NCI-H2227 treated with DMSO at 0.1 percent for 48 hours (cell line): ENCODE data around the gene ALOX5AP.
"Not testable (repeated sequence)": the region's sequence is repeated elsewhere in the genome, so short reads cannot be mapped to it uniquely, and the experiment has no call there.

Source experiments
- DNase-seq: peaks from one replicate; lab custom pipeline; 2025; lab: John Stamatoyannopoulos, UW

ALOX5AP gene

DNA sequence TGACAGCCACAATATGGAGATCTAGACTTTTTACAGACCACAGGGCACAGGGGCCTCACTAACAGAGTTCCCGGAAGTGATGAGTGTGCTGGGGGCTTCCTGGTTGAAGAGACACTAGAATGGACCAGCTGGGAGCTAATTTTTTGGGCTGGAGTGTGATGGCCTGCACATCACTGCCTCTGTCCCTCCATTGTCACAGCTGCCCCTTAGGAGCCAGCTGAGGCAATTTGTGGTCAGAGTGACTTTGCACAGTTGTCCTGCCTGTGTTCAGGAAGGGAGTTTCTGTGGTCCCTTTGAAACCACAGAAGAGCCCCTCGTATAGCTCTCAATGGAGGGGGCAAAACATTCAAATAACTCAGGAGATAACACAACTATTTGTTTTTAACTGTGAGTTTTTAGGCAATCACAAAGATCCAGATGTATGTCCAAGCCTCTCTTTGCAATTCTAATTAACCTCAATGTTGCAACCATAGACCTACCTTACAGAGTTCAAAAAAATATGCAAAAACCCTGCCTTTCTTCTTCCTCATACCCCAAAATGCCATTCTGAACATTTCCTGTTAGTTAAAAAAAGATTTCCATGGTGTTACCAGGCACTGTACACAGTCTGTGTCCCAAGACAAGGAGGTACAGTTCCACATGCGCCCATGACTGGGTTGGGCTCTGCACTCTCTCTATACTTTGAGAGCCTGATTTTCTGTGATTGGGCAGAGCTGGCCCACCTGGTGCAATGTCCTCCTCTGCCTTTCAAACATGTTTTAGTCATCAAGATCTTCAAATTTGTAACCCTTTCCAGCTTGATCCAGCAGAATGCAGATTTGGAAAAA lies 2.4 kb downstream of the ALOX5AP start:
- DNase-seq, result no peak

DNA sequence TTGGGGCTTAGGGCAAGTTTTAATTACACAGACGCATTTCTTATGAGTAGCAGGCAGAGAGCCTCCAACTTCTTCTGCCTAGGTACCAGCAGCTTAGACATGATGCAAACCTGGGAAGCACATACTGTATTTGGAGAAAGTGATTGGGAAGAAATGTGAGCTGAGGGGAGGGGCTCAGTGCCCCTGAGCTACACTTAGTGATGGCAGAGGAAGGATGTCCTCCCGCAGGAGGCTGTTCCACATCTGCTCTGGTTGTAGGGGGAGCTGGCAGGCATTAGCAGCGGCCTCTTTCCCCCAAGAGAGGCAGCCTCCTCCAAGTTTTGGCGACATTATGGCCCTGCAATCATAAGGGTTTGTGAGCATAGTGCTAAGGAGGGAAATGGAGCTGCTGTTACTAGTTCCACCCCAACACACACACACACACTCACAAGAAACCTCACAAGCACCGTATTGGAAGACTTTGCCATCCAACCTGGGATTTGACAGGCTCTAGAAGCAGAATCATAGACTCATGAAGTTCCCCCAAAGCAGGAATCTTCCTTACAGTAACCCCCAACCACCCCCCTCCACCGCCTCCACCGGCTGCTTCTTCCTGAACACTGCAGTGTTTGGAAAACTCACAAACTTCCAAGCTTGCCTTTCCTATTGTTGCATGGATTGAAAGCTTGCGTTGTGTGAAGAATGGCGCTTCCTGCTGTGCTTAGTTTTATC lies 3.3 kb downstream of the ALOX5AP start:
- DNase-seq, result no peak

DNA sequence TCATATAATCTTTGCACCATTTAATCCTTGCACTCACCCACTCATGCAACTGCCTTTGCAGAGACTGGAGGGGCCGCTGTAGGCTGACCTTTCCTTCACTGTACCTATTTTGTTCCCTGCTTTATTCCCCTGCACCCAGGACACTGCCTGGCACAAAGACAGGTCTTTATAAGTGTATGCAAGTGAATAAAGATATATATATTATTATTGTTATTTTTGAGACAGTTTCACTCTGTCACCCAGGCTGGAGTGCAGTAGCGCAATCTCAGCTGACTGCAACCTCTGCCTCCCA lies 3.8 kb downstream of the ALOX5AP start:
- no peak for DNase-seq

DNA sequence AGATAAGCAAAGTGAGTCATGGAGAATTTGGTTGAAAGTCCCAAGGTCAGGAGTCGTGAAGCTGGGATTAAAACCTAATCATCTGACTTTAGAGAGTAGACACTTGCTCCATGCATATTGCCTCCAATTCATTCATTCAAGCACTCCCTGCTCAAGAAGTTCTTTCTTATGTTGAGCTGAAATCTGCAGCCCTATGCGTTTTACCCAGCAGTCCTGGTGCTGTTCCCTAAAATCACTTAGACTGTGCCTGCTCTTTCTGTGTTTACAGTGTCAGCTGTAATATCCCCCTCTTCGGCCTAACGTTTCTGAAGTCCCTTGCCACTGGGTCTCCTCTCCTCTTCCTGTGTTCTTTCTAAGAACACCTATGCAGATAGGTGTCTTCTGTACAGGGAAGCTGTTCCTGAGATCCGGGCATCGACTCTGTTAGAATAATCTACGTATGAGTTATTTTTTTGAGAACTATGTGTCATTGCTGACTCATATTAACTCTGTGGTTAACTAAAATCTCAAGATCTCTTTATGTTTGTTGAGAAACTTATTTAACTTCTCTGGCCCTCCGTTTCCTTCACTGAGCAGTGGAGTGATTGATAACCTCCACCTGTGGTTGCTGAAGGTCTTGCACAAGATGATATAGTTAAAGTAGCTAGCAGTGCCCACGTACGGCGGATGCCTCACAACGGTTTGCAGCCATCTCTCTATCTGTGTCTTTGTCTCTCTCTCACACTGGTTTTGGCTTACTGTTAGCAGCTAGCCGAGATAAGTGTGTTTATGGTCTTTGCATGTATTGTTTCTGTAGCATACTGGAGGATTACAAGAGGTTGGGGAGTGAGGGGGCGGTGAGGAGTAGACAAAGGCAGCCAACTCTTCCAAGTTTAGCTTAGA lies 4.7 kb downstream of the ALOX5AP start:
- DNase-seq, result no peak

DNA sequence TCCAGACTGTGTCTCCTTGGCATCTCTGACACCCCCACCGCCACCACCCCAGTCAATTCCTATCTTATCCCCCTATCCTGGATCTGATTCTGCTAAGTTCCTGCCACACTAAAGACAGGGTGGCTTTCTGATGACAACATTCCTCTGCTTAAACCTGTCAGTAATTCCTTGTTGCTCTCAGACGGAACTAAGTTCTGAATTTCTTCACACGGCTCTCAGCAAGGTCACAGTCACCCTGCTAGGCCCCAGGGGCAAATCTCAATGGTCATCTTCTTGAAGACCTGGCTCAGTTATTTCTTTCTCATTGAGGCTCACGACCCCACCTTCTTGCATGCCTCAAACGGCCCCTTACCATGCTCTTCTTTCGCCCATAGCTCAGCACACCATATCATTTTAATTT lies 7.6 kb downstream of the ALOX5AP start:
- no peak for DNase-seq

DNA sequence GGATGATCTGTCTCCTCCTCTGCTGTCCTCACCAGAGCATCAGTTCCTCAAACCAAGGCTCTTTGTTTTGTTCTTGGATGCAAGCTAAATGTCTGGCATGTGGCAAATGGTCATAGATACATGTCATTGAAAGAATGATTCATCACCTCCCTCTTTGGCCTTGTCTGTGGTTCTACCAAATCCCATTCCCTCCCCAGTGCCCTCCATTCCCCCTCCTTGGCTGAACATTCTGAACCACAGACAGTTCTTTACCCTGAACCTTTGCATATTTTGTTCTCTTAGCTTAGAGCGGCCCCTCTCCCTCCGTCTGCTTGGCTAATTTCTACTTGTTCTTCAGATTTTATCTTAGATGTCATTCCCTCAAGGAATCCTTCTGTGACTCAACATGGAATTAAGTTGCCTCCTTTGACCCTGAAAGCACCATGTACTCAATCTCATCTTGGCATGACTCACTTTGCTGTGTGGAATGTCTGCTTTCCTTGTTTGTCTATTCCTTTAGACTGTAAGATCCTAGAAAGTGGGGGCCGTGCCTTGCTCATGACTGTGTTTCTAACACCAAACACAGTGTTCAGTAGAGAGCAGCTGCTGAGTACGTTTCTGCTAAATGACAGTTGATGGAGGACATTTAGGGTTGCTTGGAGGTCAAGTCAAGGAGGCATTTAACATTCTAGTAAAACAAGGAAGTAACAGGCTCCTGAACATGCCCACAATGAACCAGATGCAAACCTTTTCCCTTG lies 8.1 kb downstream of the ALOX5AP start:
- no peak for DNase-seq

DNA sequence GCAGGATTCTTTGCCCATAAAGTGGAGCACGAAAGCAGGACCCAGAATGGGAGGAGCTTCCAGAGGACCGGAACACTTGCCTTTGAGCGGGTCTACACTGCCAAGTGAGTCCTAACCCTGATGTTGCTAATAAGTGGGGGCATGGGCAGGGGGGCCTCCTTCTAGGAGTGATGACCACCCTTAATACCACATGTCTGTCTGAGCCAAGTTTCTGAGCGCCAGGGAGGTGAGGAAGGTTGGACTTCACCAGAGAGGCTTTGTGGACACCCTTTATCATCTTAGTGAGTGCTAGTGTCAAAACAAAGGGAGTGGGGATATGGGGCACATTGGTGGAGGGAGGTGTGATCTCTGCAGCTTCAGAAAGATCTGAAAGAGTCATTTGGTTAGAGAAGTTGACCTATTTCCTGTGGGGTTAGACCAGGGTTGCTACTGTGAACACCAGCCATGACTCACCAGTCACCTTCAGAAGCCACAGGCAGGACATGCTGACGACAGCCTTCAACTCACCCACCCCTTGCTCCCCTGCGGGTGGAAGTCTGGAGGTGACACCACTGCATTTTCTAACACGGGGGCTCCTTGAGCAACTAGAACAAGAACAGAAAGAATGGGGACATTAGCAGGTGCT lies 8.8 kb downstream of the ALOX5AP start:
- DNase-seq, result no peak

DNA sequence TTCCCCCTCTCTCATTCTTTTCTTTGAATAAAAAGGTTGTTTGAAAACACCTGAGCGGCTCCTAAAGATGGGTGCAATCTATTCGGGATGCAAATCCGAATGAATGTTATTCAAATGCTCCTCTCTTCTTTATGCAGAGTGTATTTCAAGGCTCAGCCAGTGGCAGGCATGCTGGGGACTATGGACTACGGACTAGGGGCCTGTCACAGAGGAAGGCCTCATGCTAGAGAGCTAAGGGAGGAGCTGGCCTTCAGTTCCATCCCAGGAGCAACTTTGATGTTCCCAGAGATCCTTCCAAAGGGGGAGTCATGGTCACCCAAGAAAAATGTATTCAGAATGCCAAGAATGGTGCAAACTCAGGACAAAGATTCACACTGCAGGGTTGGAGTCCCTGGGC lies 9.3 kb downstream of the ALOX5AP start:
- no peak for DNase-seq

DNA sequence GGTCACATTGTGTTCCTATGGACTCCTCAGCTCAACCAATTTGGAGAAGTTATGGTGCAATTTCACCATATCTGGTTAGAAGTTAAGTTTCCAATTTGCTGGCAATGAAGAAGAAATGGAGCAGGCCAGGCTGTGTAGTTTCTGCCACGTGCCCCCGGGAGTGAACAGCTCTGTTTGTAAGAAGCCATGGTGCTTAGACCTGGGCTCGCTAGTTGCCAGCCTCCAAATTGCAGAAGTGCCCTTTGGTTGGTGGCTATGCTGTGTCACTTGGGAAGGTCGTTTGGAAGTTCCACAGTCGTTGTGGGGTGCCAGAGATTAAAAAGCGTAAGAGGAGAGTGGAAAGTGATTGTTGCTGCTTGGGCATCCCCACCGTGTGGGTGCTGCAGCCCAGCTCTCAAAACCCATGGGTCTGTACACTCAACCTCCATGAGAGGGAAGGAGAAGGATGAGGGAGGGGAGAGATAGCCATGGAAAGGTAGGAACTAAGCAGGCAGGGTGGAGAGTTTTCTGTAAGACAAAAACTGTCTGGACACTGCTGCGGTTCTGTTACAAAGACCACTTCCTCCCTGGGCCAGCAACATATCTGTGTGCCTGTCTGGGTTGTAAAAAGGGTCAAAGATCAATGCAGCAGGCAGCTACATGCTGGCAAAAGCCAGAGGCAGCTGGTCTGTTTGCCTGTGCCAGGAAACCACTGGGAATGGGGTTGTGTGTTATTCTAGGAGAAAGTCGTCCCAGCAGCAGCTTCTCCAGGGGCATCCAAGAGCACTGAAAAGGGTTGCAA lies 10.8 kb downstream of the ALOX5AP start:
- DNase-seq, result no peak

DNA sequence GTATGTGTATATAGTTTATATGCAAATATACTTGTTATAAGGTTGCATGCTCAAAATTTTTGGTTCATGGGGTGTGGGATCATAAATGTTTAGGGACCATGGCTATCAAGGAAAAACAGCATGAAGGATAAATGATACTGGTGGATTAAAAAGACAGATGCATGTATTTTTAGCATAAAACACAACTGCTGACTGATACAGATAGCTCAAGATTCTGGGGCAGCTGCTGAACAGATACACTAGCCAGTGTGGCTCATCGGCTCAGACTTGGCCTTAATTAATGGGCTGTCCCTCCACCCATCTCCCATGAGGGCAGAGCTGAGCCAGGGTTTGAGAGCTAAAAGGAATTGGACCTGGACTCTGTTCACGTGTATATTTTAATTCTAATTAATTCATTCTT lies 11.4 kb downstream of the ALOX5AP start:
- no peak for DNase-seq

DNA sequence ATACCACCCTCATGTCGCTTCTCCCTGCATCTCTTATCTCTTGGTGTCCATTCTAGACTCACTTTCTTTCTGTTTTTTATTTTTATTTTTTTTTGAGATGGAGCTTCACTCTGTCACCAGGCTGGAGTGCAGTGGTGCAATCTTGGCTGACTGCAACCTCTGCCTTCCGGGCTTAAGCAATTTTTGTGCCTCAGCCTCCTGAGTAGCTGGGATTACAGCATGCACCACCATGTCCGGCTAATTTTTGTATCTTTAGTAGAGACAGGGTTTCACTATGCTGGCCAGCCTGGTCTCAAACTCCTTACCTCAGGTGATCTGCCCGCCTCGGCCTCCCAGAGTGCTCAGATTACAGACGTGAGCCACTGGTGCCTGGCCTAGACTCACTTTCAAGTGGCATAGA lies 12.5 kb downstream of the ALOX5AP start:
- DNase-seq, result not testable (repeated sequence)

DNA sequence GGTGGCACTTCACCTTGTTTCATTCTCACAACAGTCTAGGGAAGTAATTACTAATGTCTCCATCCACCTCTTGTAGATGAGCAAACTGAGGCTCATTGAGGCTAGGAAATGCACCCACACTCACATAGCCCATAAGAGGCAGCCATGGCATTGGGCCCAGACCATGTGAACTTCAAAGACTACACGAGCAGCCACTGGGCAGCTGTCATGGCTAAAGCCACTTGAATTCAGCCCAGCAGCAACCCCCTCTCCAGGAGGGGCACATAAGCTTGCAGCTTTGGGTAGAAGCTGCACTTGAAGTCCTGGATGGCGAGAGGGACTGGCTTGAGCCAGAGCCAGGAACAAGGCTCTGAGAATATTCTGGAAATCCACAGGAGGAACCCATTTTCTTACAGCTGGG lies 13.4 kb downstream of the ALOX5AP start:
- no peak for DNase-seq

DNA sequence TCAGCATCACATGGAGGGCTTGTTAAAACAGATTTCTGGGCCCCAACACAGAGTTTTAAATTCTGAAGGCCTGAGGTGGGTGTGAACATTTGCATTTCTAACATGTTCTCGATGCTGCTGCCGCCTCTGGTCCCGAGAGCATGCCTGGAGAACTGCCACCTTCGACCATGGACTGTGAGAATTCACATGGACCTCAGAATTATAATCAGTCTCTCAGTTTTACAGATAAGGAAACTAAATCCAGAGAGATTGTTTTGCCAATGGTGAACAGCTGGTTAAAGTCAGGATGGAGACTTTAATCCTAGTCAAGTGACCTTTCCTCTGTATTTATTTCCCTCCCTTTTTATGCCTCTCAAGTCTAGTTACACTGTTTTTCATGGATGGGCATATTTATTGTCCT lies 14.7 kb downstream of the ALOX5AP start:
- no peak for DNase-seq

DNA sequence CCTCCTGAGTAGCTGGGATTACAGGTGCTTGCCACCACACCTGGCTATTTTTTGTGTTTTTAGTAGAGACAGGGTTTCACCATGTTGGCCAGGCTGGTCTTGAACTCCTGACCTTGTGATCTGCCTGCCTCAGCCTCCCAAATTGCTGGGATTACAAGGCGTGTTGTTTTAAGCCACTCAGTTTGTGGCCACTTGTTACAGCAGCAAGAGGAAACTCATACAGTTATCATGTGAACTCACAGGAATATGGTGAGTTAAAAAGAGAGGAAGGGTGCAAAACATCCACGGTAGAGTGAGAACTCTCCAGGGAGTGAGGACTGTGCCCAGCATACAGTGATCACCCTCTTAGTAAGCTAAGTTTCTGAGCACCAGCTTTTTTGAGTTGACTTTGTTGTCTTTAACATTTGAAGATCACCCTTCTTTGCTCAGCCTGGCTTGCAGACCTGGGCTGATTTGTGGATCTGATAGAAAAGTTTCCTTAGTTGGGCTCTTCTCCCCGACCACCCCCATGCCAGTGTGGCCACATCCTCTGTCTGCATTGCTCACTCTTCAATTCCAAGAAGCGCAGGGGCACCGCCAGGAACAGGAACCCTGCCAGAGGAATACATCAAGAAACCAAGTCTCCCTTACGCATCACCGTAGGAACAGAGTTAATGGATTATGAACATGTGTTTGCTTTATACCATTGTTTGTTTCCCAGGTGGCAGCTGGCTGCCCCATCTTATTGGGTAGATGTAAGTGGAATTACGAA lies 16.0 kb downstream of the ALOX5AP start:
- no peak for DNase-seq

DNA sequence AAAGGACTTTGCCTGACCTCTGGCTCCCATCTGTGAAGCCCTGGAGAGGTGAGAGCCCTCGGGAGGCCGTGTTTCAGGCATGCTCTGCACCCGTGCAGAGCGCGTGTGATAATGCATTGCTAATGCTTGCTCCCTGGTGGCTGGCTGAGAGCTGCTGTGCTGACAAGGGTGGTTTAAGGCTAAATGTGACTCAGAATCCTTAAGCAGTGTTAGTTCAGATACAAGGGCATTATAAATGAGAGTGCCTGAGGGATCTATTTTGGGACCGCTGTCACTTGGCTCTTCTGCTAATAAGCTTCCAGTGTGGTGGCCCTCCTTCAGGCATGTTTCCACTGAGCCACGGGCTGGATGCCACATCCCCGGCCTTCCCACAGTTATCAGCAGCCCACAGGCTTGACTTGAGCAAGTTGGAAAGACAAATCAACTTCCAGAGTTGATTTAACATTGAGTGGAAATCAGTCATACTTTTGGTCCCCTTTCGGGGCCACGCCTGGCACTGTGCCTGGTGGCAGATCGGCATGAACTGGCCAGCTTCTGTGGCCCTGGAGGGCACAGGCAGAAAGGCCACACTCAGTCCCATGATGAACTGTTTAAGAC lies 17.0 kb downstream of the ALOX5AP start:
- peak; percentile 22 for DNase-seq

DNA sequence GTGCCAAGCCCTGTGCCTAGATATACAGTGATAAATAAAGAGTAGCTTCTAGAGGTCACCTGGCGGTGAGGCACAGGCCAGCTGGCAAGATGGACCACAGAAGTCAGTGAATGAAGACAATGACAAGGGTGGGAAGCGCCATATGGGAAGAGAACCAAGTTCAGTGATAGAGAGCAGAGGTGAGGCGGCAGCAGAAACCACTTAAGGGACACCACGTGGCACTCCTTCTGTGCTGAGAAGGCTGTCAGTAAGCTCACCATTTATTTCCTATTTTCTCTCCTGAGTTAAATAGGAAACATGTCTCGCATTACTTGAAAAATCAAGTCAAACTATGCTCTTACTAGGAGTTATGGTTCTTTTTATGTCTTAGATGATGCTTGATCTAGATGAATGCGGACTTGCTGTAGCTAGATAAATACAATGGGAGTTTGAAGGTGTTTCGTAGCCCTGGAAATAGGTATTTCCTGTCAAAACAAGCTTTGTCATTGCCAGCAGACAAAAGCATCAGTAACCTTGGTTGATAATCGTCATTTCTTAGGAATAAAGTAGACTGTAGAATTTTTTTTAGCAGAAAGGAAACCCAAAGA lies 17.8 kb downstream of the ALOX5AP start:
- DNase-seq, result no peak

DNA sequence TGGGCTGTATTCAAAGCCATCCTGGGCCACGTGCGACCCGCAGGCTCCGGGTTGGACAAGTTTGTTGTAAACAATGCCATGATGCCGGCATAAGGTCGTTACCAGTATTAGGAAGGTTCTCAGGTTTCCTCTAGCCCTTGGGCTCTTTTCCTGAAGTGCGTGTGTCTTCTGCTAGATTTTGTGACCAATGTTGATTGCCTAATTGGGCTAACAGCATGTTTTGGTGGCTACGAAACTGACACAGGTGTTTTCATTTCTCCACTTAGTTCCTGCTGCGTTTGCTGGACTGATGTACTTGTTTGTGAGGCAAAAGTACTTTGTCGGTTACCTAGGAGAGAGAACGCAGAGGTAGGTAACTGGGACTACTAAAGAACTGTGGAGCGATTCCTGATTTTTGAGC lies 20.3 kb downstream of the ALOX5AP start:
- DNase-seq, result no peak

DNA sequence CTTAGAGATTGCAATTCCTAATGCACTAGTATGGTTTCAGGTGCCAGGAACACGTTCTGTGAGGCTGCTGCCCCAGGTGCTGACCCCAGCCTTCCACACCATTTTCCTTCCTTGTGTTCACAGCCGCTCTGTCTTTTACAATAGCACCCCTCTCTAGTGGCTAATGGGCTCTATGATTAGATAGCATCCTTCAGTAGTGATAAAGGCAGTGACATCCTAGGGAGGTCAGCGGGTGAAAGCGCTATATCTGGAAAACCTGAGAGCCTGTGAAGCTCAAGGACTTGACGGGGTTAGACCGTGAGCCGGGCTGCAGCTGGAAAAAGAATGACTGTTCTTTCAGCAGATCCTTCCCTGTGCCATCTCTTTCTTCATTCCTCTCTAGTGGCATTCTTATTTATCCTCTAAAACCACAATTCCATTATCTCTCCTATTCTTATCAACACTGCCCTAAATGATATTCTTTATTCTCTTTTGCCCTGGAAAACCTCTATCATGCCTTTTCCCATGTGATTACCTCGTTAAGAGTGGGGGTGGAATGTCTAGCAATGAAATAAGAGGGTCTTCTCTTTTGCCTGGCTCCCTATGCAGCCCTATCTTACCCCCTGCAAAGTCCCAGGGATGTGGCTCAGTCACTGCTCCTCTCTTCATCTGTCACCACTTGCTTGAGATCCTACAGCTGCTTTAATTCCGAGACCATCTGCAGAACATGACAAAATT lies 21.8 kb downstream of the ALOX5AP start:
- DNase-seq, result peak; percentile 37

DNA sequence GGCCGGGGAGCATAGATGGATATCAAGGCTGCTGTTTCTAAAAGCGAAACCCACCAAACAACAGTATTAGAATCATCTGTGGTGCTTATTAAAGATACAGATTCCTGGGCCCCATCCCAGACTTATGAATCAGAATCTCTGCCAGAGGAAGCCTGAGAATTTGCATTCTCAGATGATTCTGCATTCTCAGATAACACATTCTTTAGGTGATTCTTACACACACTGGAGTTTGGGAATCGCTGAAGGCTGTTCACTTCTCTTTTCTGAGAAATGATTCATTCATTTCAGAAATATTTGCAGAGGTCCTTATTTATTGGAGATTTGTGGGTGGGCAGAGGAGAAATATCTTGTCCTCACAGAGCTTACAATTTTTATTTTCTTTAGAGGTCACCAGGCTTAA lies 24.4 kb downstream of the ALOX5AP start:
- no peak for DNase-seq
